Kidney (tissue), 14 donors: Measurements from ENCODE around the gene RAPGEF4. TPM values are rescaled to one million over a fixed set of nuclear protein-coding genes. Genes with fewer than 3 reads are reported as not detected.

Experiments
- DNase-seq, 5 donors: peaks; one replicate each; pipeline ENCODE4 v3.0.0-alpha.2; 2013 to 2020
- FAIRE-seq: peaks from 2 replicates; lab custom pipeline; 2012; peaks lifted over from hg19 to GRCh38; lab: Jason Lieb, UNC
- H3K27ac ChIP-seq, 2 donors: one replicate each; pipeline ENCODE4 v1.7.0; 2013; ENCODE audit warnings: low read depth in 2 of 2, low read length in 2 of 2, inconsistent platforms in 1 of 2
- H3K27me3 ChIP-seq: one replicate; pipeline ENCODE4 v1.7.1; 2013; ENCODE audit warnings: low read length, inconsistent platforms; ENCODE audit not compliant: control insufficient read depth, insufficient read depth
- H3K36me3 ChIP-seq, 3 donors: one replicate each; pipeline versions ENCODE4 v1.7.0 to v1.7.1; 2013; ENCODE audit warnings: low read length in 3 of 3, control low read depth in 1 of 3, inconsistent platforms in 1 of 3; ENCODE audit not compliant: insufficient read depth in 3 of 3, control insufficient read depth in 2 of 3
- H3K4me1 ChIP-seq, 3 donors: one replicate each; pipeline versions ENCODE4 v1.7.0 to v1.7.1; 2013; ENCODE audit warnings: low read length in 3 of 3, inconsistent platforms in 1 of 3, low read depth in 1 of 3; ENCODE audit not compliant: control insufficient read depth in 2 of 3, insufficient read depth in 2 of 3
- H3K4me3 ChIP-seq, 3 donors: one replicate each; pipeline versions ENCODE4 v1.7.0 to v1.8.1; 2013; ENCODE audit warnings: low read length in 3 of 3, control low read depth in 1 of 3, inconsistent platforms in 1 of 3
- H3K9ac ChIP-seq, 3 donors: one replicate each; pipeline versions ENCODE4 v1.7.0 to v1.7.1; 2013; ENCODE audit warnings: low read length in 3 of 3, control low read depth in 1 of 3, inconsistent platforms in 1 of 3
- H3K9me3 ChIP-seq, 3 donors: one replicate each; pipeline versions ENCODE4 v1.7.0 to v1.7.1; 2013; ENCODE audit warnings: low read length in 3 of 3, control low read depth in 1 of 3, inconsistent platforms in 1 of 3; ENCODE audit not compliant: control insufficient read depth in 2 of 3, insufficient read depth in 1 of 3
- CTCF ChIP-seq: IDR thresholded peaks from 3 replicates; pipeline ENCODE4 v1.5.1; 2012; ENCODE audit warnings: mild to moderate bottlenecking, moderate library complexity, borderline replicate concordance; ENCODE audit not compliant: insufficient read depth; ENCODE audit errors: extremely low read depth
- intact Hi-C: fragments of 100-400 bp; cut with DNase I; formaldehyde crosslinking; loops from one replicate; pipeline ENCODE4 v1.11.1; 2022
- polyA plus RNA-seq: library from polyadenylated mRNA; stranded (reverse); fragments of 350-450 nt; fragmentation: Illumina TruSeq; extraction: RNeasy Lipid Tissue Mini Kit (QIAGEN cat#74804); gene quantifications from one replicate; pipeline ENCODE4 v1.2.3, GENCODE V29; 2014; ENCODE audit warnings: low read depth, low replicate concordance; ENCODE audit not compliant: insufficient read depth
- total RNA-seq: library from RNA; stranded (reverse); fragmentation: NEBNext Ultra II Directional; extraction: Animal tissue kit (Norgen Biotek cat#: 25700); gene quantifications from one replicate; pipeline ENCODE4 v1.2.1, GENCODE V29; 2021
- donor health status: control.
- donor health status: control.
- donor health status: control.
- donor health status: control.
- donor health status: control.
- donor health status: DM: yes; HTN: yes; CAD: no.
- donor health status: Normal renal cell carcinoma (clear cell type).

Gene RAPGEF4
- total and polyA plus RNA-seq, 2 donors from 2014 or later: 3.8 to 13.6 TPM

- intact Hi-C loops: no loop called here
Observed at GRCh38 chr2:172823261-172823850, 87.7 kb downstream of the RAPGEF4 start.

GRCh38 chr2:172826522-172826921 lies 90.9 kb downstream of the RAPGEF4 start:
- Histone ChIP-seq H3K36me3 (no peaks in the 10 kb centered on the region), H3K9ac (no peak overlapping the region), H3K27ac (no peak overlapping the region), H3K27me3 (no peaks in the 10 kb centered on the region), H3K9me3 (no peaks in the 10 kb centered on the region), H3K4me1 (no peaks in the 10 kb centered on the region), H3K4me3 (no peak overlapping the region)
- FAIRE-seq: no peak
- intact Hi-C loops: no loop called here
- TF ChIP-seq CTCF: no peak
- no peak for DNase-seq

More at GRCh38 chr2:172823261-172823850, 87.7 kb downstream of the RAPGEF4 start:
- no peaks in the 10 kb centered on the region for H3K9me3 ChIP-seq
- H3K9ac ChIP-seq: peak overlapping the region in 1 of 3 donors; percentile 57
- no peaks in the 10 kb centered on the region for H3K36me3 ChIP-seq
- H3K4me1 ChIP-seq: no peaks in the 10 kb centered on the region
- FAIRE-seq (no peak), DNase-seq (peak in 1 of 5 donors; percentile 30)
- H3K27ac ChIP-seq: peak overlapping the region in 1 of 2 donors; percentile 57
- no peaks in the 10 kb centered on the region for H3K27me3 ChIP-seq
- H3K4me3 ChIP-seq: peak overlapping the region in 2 of 3 donors; percentile 41 to 60
- TF ChIP-seq CTCF: no peak

GRCh38 chr2:172829229-172829628 lies 93.6 kb downstream of the RAPGEF4 start:
- intact Hi-C loops: no loop called here
- no peaks in the 10 kb centered on the region for H3K36me3 ChIP-seq
- FAIRE-seq: no peak

More at GRCh38 chr2:172829229-172829628, 93.6 kb downstream of the RAPGEF4 start:
- no peak overlapping the region for H3K4me3 ChIP-seq
- H3K27ac ChIP-seq: no peak overlapping the region
- no peak for TF ChIP-seq CTCF
- no peaks in the 10 kb centered on the region for H3K27me3 ChIP-seq
- H3K9me3 ChIP-seq: no peaks in the 10 kb centered on the region
- no peak for DNase-seq
- H3K4me1 ChIP-seq: no peaks in the 10 kb centered on the region
- H3K9ac ChIP-seq: no peak overlapping the region
